GM18526 (cell line): ENCODE results near the gene DUS2.

Experiments
- POLR2A ChIP-seq: IDR thresholded peaks from 3 replicates; pipeline ENCODE4 v1.6.1; 2011; ENCODE audit not compliant: insufficient read length; ENCODE audit errors: extremely low read depth

Gene DUS2

DNA sequence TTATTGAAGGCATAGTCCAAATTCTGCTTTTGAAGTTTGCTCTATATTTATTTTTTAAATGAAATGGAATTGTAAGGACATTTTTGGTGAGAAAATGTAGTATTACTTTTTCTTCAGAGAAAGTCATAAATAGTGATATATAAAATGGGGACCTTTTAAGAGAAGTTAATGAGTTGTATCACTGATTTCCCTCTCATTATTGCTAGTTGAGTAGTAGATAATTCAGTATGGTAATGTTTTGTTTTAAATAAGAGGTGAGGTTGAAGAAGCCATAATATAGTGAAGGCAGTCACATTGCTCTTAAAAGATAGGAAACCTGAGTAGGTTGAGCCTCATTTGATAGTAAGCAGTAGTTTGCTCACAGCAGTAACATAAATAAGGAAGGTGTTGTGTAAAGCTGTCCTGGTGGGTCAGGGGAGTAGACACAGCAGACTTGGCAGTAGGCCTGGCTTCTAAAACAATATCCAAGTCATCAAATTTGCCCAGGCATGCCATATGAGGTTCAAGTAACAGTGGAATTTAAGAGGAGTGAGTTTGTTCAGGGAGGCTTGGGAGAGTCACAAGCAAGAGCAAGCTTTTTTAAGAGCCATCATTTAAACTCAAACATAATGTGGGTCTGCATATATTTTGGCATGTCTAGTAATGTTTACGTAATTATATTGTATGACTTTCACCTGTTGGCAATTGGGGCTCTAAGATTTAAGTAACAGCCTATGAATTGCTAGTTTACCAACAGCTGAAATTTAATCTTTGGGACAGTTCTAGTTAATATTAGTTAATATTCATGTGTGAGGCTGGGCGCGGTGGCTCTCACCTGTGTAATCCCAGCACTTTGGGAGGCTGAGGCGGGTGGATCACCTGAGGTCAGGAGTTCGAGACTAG, 68.5 kb downstream of the DUS2 start:
- TF ChIP-seq POLR2A = no peak

DNA sequence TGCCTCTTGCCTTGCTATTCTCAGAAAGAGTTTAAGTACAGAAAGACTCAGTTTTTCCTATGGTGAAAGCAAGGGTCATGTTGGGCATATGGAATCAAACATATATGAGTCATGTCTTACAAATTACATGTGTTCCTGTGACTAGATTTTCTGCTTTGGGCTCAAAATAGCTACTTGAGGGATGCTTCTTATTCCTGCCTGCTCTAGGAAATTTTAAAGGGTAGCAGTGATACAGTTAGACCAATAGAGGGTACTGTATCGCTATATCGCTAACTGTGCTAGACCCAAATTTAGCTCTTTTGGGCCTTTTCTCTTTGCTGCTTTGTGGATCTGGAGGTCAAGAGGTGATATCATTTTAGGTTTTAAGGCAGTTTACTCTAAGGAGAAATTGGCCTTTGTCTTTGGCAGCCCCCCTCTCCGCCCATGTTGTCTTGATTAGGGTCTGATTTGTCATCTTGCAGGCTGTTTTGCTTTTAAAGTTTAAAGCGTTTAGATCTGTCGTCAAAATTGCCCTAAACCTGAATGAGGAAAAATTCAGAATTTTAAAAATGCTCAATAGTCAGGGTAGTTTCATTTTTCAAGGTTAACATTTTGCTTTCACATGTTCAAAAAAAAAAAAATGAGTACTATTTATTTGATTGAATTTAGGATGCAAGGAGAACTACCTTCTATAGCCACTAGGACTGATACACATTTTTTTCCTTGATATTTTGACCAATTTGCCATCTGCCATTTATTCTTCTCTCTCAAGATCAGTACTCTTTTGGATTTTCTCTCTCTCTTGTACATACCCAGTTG, 70.9 kb downstream of the DUS2 start:
- no peak for TF ChIP-seq POLR2A

DNA sequence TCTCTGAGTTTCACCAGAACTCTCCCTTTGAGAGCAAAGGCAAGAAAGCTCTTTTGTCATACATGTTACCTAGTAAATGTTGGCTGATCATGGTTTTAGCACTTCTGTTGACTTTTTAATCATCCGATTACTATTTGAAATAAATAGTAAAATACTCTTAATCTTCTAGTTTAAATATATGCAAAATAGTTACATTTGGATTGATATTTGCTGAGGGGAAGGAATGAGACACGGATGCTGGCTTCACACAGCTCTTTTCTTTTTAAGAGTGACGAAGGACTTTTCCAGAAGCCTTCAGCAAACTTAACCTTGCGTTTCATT, 71.5 kb downstream of the DUS2 start:
- TF ChIP-seq POLR2A = no peak

DNA sequence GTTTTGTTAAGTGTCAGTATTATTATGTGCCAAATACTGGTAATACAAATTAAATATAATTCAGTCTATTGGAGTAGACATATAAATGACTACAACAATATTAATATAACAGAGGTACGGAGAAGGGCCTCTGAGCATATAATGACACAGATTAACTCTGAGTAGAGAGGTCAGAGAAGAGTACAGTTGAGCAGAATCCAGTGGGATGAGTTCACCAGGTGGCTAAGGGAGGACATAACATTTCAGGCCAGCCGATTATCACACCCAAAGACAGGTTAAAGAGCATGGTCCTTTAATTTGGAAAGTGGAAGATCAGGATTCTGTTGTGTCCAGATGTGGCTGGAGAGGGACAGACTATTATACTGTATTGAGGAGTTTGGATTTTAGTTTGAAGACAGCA, 73.4 kb downstream of the DUS2 start:
- no peak for TF ChIP-seq POLR2A

DNA sequence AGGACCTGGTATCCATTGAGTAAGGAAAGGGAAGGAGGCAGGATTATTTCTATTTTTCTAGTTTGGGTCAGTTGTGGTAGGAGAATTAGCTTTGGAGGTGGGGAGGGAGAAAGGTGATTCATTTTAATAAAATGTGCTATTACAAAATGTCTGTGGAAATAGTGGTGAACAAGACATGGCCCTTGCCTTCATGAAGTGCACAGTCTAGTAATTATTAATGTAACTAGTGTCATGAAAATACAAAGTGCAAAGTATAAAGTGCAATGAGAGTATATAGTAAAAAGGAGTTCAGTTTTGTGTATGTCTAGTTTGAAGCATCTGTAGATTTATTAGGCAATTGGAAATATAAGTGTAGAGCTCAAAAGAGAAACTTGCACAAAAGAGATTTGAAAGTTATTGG, 74.0 kb downstream of the DUS2 start:
- TF ChIP-seq POLR2A = no peak

DNA sequence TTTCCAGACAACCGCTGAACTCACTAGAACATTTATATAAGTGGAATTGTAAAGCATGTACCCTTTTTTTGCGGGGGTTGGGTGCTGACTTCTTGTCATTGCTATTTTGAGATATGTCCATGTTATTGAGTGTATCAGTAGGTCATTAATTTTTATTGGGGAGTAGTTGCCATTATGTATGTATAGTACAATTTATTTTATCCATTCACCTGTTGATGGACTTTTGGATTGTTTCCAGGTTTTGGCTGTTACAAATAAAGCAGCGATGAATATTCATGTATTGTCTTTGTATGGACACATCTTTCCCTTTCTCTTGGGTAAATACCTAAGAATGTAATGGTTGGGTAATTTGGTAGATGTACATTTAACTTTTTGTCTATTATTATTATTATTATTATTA, 74.8 kb downstream of the DUS2 start:
- no peak for TF ChIP-seq POLR2A

DNA sequence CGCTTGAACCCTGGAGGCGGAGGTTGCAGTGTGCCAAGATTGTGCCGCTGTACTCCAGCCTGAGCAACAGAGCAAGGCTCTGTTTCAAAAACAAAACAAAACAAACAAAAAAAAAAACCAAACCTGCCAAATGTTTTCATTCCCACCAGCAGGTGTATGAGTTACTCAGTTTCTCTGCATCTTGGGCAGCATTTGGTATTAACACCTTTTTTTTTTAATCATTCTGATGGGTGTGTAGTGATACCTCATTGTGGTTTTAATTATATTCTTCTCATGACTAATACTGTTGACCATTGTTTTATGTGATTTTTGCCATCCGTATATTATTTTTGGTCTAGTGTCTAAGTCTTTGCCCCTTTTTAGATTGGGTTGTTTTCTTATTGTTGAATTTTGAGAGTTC, 77.4 kb downstream of the DUS2 start:
- no peak for TF ChIP-seq POLR2A

DNA sequence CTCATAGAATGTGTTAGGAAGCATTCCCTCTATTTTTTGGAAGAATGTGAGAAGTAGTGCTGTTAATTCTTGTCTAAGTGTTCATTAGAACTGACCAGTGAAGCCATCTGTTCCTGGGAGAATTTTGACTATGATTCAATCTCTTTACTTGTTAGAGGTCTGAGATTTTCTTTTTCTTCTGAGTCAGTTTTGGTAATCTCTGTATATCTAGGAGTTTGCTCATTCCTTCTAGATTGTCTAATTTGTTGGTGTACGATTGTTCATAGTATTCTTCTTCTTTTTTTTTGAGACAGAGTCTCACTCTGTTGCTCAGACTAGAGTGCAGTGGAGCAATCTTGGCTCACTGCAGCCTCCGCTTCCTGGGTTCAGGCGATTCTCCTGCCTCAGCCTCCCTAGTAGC, 82.5 kb downstream of the DUS2 start:
- TF ChIP-seq POLR2A = no peak

DNA sequence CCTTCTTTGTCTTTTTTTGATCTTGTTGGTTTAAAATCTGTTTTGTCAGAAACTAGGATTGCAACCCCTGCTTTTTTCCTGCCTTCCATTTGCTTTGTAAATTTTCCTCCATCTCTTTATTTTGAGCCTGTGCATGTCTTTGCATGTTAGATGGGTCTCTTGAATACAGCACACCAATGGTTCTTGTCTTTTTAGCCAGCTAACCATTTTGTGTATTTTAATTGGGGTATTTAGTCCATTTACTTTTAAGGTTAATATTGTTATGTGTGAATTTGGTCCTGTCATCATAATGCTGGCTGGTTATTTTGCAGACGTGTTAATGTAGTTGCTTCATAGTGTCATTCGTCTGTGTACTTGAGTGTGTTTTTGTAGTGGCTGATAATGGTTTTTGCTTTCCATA, 88.3 kb downstream of the DUS2 start:
- no peak for TF ChIP-seq POLR2A

DNA sequence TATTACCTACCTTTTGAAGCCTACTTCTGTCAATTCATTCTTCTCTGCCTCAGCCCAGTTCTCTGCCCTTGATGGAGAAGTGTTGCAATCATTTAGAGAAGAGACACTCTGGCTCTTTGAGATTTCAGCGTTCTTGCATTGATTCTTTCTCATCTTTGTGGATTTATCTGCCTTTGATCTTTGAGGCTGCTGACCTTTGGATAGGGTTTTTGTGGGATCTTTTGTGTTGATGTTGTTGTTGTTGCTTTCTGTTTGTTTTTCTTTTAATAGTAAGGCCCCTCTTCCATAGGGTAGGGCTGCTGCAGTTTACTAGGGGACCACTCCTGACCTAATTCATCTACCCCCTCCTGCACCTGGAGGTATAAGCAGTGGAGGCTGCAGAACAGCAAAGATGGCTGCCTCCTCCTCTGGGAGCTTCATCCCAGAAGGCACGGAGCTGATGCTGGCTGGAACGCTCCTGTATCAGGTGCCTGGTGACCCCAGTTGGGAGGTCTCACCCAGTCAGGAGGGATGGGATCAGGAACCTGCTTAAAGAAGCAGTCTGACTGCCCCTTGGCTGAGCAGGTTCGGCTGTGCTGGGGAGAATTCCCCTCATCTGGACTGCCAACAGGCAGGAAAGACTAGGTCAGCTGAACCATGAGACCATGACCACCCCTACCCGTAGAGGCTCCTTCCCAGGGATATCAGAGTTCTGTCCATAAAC, 90.1 kb downstream of the DUS2 start:
- no peak for TF ChIP-seq POLR2A

DNA sequence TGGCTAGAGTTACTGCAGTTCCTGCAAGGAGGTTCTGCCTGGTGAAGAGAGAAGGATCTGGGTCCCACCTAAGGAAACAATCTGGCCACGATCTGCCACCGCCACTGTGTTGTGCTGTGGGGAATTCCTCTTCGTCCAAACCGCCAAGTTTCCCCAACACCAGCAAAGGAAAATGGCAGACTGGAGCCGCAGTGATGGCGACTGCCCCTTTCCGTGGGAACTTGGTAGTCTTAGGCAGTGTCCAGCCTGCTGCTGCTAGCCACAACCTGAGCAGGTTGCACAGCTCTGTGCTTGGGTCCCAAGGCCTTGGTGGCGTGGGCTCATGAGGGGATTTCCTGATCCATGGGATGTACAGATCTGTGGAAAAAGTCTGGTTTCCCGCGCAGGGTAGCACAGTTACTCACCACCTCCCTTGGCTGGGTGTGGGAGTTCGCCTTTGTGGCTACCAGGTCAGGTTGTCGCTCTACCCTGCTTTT, 90.7 kb downstream of the DUS2 start:
- TF ChIP-seq POLR2A = no peak

DNA sequence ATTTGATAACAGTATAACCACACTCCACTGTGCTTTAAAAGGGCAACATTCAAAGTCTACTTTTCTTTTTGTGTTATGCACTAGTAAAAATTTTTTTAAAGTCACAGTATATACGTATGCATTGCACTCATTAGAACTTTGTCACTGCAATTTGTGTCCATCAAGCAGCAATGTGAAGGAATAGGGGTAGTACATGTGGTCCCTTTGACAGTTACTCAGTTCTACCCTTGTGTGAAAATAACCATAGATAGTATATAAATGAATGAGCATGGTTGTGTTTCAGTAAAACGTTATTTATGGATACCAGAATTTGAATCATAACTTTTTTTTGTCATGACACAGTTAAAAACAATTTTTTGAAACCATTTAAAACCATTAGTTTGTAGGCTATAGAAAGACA, 92.8 kb downstream of the DUS2 start:
- TF ChIP-seq POLR2A = no peak

DNA sequence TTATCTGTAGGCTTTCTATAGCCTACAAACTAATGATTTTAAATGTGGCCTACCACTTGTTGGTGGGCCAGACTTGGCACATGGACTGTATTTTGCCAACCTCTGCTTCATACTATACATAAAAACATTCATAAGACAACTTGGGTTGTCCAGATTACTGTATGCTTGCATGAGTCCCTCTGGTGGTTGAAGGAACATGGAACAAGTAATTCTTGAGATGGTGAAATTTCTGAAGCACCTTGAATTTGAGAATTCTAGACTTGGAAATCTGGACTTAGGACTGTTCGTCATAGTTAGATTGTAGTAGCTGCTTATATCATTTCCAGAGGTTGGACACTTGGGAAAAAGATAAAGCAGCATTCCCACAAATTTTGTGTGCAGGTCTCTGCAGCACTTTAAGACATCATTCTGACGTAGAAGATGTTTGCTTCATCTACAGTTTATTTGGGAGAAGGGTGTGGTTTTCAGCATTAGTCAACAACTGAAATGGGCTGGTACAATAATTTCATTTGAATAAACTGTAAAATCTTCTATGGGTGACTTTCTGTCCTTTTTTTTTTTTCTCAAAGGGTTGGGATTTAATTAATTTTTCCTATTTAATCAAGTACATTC, 93.3 kb downstream of the DUS2 start:
- no peak for TF ChIP-seq POLR2A

DNA sequence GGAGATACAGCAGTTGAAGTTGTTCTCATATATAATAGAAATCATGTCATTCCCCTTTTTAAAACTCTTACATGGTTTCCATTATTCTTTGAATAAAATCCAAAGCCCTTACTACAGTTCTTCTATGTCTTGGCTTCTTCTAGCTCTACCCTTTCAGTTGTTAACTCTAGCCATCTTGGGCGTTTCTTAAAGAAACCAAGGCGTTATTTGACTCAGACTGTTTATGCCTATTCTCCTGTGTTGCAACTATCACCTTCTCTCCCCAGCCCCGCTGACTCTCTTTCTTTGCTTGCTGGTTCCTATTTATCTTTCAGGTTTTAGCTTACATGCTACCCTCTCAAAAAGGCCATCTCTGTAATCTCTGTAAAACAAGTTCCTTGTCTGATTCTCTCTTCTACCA, 94.8 kb downstream of the DUS2 start:
- TF ChIP-seq POLR2A = no peak

DNA sequence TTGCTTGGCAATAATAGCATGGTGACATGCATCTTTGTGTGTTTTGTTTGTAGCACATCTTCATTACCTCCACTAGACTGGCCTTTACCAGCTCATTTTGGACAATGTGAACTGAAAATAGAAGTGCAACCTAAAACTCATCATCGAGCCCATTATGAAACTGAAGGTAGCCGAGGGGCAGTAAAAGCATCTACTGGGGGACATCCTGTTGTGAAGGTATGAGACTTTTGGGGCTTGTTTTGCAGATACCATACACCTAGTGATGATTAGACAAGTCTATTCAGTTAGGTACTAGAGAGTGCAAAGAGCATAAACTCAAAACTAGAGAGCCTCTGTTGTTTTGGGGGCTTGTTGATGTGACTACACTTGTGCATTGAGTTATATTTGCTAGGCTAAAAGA, 103.3 kb downstream of the DUS2 start:
- TF ChIP-seq POLR2A = no peak
